SIG-M5 (cell line): ENCODE results near the gene PDE4D.

ENCODE experiments used
- DNase-seq: peaks from one replicate; lab custom pipeline; 2025; lab: John Stamatoyannopoulos, UW

Gene PDE4D

GRCh38 chr5:59137846-59138245, 755.7 kb downstream of the PDE4D start:
- no peak for DNase-seq

- no peak for DNase-seq
These were observed 757.0 kb downstream of the PDE4D start for GRCh38 chr5:59136549-59136948.

GRCh38 chr5:59134471-59135163, 758.9 kb downstream of the PDE4D start:
- no peak for DNase-seq

- DNase-seq: no peak
These were observed 759.7 kb downstream of the PDE4D start for GRCh38 chr5:59133764-59134261.

GRCh38 chr5:59132131-59132530, 761.4 kb downstream of the PDE4D start:
- no peak for DNase-seq

- DNase-seq: no peak
These were observed 763.1 kb downstream of the PDE4D start for GRCh38 chr5:59130431-59130830.

GRCh38 chr5:59128646-59129290, 764.8 kb downstream of the PDE4D start:
- no peak for DNase-seq

- no peak for DNase-seq
These were observed 766.6 kb downstream of the PDE4D start for GRCh38 chr5:59126708-59127573.

- no peak for DNase-seq
These were observed 767.4 kb downstream of the PDE4D start for GRCh38 chr5:59126016-59126707.

GRCh38 chr5:59125011-59125961, 768.2 kb downstream of the PDE4D start:
- no peak for DNase-seq

- no peak for DNase-seq
These were observed 769.6 kb downstream of the PDE4D start for GRCh38 chr5:59123595-59124561.

- no peak for DNase-seq
These were observed 774.0 kb downstream of the PDE4D start for GRCh38 chr5:59119480-59119879.

- no peak for DNase-seq
These were observed 776.2 kb downstream of the PDE4D start for GRCh38 chr5:59117320-59117719.

- DNase-seq: no peak
These were observed 777.2 kb downstream of the PDE4D start for GRCh38 chr5:59116231-59116865.

GRCh38 chr5:59115345-59115744, 778.2 kb downstream of the PDE4D start:
- DNase-seq: no peak

GRCh38 chr5:59109383-59109782, 784.1 kb downstream of the PDE4D start:
- DNase-seq: no peak

- no peak for DNase-seq
These were observed 785.8 kb downstream of the PDE4D start for GRCh38 chr5:59107692-59108091.

GRCh38 chr5:59104400-59105127, 789.0 kb downstream of the PDE4D start:
- no peak for DNase-seq

- no peak for DNase-seq
These were observed 790.2 kb downstream of the PDE4D start for GRCh38 chr5:59103303-59103702.
